ENCODE data around the gene RBM6.
"Not testable (repeated sequence)": the region's sequence is repeated elsewhere in the genome, so short reads cannot be mapped to it uniquely, and the experiment has no call there.

The RBM6 gene

GRCh38 chr3:49917806-49918590 is 22.0 kb upstream of the RBM6 start:
- not testable (repeated sequence) for DNase-seq

- DNase-seq, result no peak
Measured at GRCh38 chr3:49924683-49925082, 15.3 kb upstream of the RBM6 start.

DNA sequence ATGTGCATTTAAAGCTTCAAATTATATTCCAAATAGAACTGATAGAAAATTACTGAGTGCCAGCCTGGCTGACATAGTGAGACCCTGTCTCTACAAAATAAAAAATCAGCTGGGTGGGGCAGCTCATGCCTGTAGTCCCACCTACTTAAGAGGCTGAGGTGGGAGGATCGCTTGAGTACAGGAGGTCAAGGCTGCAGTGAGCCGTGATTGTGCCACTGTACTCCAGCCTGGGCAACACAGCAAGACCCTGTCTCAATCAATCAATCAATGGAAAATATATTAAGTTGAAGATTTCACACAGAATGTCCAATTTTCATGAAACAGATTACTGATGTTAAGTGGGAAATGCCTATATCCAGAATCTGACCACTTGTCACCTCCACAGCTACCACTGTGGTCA is 14.5 kb upstream of the RBM6 start:
- no peak for DNase-seq

GRCh38 chr3:49926117-49926728 is 13.7 kb upstream of the RBM6 start:
- no peak for DNase-seq

DNA sequence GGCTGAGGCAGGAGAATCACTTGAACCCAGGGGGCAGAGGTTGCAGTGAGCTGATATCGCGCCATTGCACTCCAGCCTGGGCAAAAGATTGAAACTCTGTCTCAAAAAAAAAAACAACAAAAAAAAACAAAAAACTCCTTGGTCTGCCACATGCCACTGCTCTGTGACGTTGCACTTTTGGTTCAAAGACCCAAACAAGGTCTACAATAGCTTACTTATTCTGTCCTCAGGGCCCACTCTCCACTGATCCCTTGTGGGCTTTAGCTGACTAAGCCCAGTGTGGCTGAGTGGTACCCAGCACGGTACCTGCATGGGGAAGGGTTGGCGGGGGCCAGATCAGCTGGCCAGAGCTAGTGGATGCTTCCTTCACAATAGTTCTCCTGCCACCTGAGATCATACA is 12.2 kb upstream of the RBM6 start:
- DNase-seq, result no peak

DNA sequence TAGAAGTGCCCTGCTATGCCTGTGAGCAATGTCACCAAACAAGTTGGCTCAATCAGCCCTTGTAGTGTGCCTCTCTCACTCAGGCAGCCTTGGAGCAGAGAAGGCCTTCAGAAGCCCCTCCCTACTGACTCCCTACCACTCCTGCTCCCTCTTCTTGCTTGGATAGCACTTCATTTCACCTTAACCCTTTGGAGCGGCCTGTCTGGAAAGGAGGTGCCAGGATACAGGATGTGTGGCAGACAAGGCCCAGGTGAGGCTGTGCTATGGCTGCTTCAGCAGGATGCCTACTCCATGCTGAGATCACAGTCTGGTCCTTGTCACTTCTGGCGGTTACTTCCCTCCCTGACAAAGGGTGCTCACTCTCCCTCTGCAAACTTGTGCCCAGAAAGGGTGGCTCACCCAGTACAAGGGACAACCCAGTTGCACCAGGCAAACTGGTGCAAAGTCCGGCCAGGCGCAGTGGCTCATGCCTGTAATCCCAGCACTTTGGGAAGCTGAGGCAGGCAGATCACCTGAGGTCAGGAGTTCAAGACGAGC is 11.4 kb upstream of the RBM6 start:
- no peak for DNase-seq

- DNase-seq, result peak; percentile 76
Measured at GRCh38 chr3:49929291-49930167, 10.4 kb upstream of the RBM6 start, which contains the start of gene MON1A. TSS of gene MON1A (minus strand) at chr3:49929811. CDS start at chr3:49913346, 16,465 bp downstream.

DNA sequence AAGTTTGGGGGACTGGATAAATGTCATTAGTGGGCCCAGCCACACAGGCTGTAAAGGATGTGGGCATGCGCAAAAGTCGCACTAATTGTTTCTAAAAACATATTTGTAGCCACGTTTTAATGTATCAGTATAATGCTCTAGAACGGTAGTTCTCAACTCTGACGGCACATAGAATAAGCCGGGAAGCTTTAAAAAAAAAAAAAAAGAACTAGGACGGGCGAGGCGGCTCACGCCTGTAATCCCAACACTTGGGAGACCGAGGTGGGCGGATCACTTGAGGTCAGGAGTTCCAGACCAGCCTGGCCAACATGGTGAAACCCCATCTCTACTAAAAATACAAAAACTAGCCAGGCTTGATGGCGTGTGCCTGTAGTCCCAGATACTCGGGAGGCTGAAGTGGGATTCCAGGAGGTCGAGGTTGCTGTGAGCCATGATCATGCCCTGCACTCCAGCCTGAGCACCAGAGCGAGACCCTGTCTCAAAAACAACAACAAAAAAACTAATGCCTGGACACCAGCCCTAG is 9.7 kb upstream of the RBM6 start:
- no peak for DNase-seq

GRCh38 chr3:49930922-49931321 is 9.0 kb upstream of the RBM6 start:
- DNase-seq, result peak; percentile 48

GRCh38 chr3:49932281-49932680 is 7.7 kb upstream of the RBM6 start:
- not testable (repeated sequence) for DNase-seq

GRCh38 chr3:49937090-49937489 is 2.9 kb upstream of the RBM6 start:
- no peak for DNase-seq

DNA sequence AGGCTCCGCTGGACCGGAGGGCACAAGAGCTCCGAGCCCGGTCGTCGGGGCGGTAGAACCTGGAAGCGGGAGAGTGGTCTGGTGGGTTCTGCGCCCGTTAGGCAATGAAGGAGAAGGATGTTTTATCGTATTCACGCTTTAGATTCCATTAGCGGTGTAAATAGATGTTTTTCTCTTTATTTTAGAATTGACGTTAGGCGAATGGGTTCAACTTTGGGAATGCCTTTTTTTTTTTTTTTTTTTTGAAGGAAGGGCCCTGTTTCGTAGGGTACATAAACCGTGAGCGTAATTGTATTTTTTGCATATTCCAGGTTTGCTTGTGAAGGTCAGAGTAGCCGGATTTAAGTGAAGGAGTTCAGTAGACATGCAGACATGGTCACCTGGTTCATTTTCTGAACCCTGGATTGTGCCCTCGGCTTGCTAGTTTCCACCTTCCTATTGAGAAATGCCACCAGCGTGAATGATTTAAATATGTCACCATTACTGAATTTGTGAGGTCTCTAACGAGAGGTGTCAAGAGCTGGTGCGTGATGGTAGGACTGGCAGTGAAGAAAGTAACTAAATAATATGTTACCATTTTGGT is 808 bp downstream of the RBM6 start:
- no peak for DNase-seq

DNA sequence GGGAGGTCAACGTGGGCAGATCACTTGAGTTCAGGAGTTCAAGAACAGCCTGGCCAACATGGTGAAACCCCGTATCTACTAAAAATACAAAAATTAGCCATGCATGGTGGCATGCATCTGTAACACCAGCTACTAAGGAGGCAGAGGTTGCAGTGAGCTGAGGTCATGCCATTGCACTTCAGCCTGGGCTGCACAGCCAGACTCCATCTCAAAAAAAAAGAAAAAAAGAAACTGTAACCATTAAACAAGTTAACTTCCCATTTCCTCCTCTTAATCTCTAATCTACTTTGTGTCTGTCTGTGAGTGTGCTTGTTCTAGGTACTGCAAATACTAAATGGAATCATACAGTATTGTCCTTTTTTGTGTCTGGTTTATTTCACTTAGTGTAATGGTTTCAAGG is 2.7 kb downstream of the RBM6 start:
- DNase-seq, result no peak

- DNase-seq, result no peak
Measured at GRCh38 chr3:49952924-49953323, 13.0 kb downstream of the RBM6 start.

DNA sequence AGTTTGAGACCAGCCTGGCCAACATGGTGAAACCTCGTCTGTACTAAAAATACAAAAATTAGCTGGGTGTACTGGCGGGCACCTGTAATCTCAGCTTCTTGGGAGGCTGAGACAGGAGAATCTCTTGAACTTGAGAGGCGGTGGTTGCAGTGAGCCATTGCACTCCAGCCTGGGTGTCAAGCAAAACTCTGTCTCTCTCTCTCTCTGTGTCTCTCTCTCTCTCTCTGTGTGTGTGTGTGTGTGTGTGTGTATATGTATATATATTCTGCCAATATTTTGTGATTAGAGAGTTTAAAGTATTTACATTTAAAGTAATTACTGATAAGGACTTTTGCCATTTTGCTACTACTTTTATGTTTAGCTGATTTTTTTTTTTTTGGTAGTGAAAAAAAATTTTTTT is 15.7 kb downstream of the RBM6 start:
- DNase-seq, result no peak

GRCh38 chr3:49966233-49966942 is 26.4 kb downstream of the RBM6 start:
- DNase-seq, result no peak

GRCh38 chr3:49967291-49967690 is 27.3 kb downstream of the RBM6 start:
- DNase-seq, result no peak

DNA sequence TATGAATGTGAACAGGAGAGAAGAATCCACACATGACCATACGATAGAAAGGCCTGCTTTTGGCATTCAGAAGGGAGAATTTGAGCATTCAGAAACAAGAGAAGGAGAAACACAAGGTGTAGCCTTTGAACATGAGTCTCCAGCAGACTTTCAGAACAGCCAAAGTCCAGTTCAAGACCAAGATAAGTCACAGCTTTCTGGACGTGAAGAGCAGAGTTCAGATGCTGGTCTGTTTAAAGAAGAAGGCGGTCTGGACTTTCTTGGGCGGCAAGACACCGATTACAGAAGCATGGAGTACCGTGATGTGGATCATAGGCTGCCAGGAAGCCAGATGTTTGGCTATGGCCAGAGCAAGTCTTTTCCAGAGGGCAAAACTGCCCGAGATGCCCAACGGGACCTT is 28.4 kb downstream of the RBM6 start:
- DNase-seq, result no peak

DNA sequence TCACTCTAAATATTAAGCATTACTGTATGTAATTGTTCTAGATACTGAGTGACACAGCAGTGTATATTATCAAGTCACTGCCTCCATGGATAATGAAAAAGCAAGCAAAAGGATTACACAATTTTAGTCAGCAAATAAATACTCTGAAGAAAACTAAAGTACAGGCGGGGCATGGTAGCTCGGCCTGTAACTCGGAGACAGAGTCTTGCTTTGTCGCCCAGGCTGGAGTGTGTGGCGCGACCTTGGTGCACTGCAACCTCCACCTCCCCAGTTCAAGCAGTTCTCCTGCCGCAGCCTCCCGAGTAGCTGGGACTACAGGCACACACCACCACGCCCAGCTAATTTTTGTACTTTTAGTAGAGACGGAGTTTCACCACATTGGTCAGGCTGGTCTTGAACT is 32.7 kb downstream of the RBM6 start:
- no peak for DNase-seq

GRCh38 chr3:49976942-49977341 is 37.0 kb downstream of the RBM6 start:
- DNase-seq, result no peak

DNA sequence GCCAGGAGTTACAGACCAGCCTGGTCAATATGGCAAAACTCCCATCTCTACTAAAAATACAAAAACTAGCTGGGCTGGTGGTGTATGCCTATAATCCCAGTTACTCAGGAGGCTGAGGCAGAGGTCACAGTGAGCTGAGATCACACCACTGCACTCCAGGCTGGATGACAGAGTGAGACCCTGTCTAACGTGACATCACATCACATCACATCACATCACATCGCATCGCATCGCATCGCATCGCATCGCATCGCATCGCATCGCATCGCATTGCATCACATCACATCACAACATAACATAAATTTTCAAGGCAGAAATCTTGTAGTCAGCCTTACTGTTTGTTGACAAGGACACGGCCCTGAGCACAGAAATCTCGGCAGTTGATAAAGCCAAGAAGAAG is 44.4 kb downstream of the RBM6 start:
- no peak for DNase-seq

- no peak for DNase-seq
Measured at GRCh38 chr3:49992326-49992725, 52.4 kb downstream of the RBM6 start.

All from NCI-H345 (cell line).